Endodermal cell (in vitro differentiated cells): ENCODE data around the gene ALS2. TPM values are rescaled to one million over a fixed set of nuclear protein-coding genes. Genes with fewer than 3 reads are reported as not detected.
A peak's percentile ranks its signal among the peaks of the same experiment; 100 is the strongest.

ENCODE experiments used
- DNase-seq: peaks from one replicate; pipeline ENCODE4 v3.0.0-alpha.2; 2017
- H3K27ac ChIP-seq: 2 replicates; pipeline ENCODE4 v1.5.1; 2013; ENCODE audit warnings: mild to moderate bottlenecking, low read depth, low read length, moderate library complexity
- H3K27me3 ChIP-seq: 2 replicates; pipeline ENCODE4 v1.6.1; 2013; ENCODE audit warnings: mild to moderate bottlenecking, low read length, moderate library complexity; ENCODE audit not compliant: insufficient read depth, control insufficient read depth, poor library complexity, severe bottlenecking
- H3K36me3 ChIP-seq: 2 replicates; pipeline ENCODE4 v1.7.0; 2013; ENCODE audit warnings: mild to moderate bottlenecking, low read length, moderate library complexity; ENCODE audit not compliant: control insufficient read depth, insufficient read depth
- H3K4me1 ChIP-seq: one replicate; pipeline ENCODE4 v1.7.0; 2013; ENCODE audit warnings: low read length; ENCODE audit not compliant: control insufficient read depth, insufficient read depth
- H3K4me3 ChIP-seq: 2 replicates; pipeline ENCODE4 v1.5.1; 2013; ENCODE audit warnings: mild to moderate bottlenecking, low read length, moderate library complexity
- H3K9ac ChIP-seq: 2 replicates; pipeline ENCODE4 v1.6.1; 2013; ENCODE audit warnings: mild to moderate bottlenecking, low read length, moderate library complexity; ENCODE audit not compliant: poor library complexity, severe bottlenecking; ENCODE audit errors: extremely low read depth
- H3K9me3 ChIP-seq: 2 replicates; pipeline ENCODE4 v1.6.1; 2013; ENCODE audit warnings: mild to moderate bottlenecking, low read length, moderate library complexity; ENCODE audit not compliant: control insufficient read depth
- H3K27ac Mint-ChIP-seq: 2 replicates; pipeline ENCODE4 v1.8.0; 2020; ENCODE audit warnings: mixed read lengths
- H3K27me3 Mint-ChIP-seq: 2 replicates; pipeline ENCODE4 v1.8.0; 2021; ENCODE audit warnings: mild to moderate bottlenecking, mixed read lengths; ENCODE audit not compliant: insufficient read depth
- H3K36me3 Mint-ChIP-seq: 2 replicates; pipeline ENCODE4 v1.8.0; 2020; ENCODE audit warnings: low read depth, mixed read lengths
- H3K4me1 Mint-ChIP-seq: 2 replicates; pipeline ENCODE4 v1.8.0; 2020; ENCODE audit warnings: mixed read lengths
- H3K4me3 Mint-ChIP-seq: 2 replicates; pipeline ENCODE4 v1.8.0; 2020; ENCODE audit warnings: mild to moderate bottlenecking, moderate library complexity, mixed read lengths
- H3K9me3 Mint-ChIP-seq: 2 replicates; pipeline ENCODE4 v1.8.0; 2020; ENCODE audit warnings: mild to moderate bottlenecking, mixed read lengths
- WGBS, 2 experiments: methylation state at CpG; one replicate each; pipeline versions ENCODE4 v1.1.5 to v1.1.7; 2013; ENCODE audit warnings: missing lambda C conversion rate in 2 of 2, mixed read lengths in 1 of 2; ENCODE audit not compliant: insufficient coverage in 1 of 2, insufficient read length in 1 of 2; 5-methylcytosine and 5-hydroxymethylcytosine counted together
- total RNA-seq, 2 donors: library from RNA; stranded (reverse); fragmentation: NEBNext Ultra II Directional in 1 of 2; extraction: Animal tissue kit (Norgen Biotek cat#: 25700) in 1 of 2; gene quantifications; 2 replicates in 1 of 2; 3 replicates in 1 of 2; pipeline ENCODE4 v1.2.1, GENCODE V29; 2021
- TF ChIP-seq, protein P1 (sequence below): fragments of 200-600 bp; sonication (generic); conservative IDR thresholded peaks from 2 replicates; pipeline ENCODE4 v1.5.0; 2021; ENCODE audit warnings: antibody characterized with exemption, mild to moderate bottlenecking

ALS2 gene
- total RNA-seq, 2 donors from 2014 or later: 56.6 to 58.5 TPM

GRCh38 chr2:201777043-201777442, 3.7 kb downstream of the ALS2 start:
- TF ChIP-seq, protein P1, sequence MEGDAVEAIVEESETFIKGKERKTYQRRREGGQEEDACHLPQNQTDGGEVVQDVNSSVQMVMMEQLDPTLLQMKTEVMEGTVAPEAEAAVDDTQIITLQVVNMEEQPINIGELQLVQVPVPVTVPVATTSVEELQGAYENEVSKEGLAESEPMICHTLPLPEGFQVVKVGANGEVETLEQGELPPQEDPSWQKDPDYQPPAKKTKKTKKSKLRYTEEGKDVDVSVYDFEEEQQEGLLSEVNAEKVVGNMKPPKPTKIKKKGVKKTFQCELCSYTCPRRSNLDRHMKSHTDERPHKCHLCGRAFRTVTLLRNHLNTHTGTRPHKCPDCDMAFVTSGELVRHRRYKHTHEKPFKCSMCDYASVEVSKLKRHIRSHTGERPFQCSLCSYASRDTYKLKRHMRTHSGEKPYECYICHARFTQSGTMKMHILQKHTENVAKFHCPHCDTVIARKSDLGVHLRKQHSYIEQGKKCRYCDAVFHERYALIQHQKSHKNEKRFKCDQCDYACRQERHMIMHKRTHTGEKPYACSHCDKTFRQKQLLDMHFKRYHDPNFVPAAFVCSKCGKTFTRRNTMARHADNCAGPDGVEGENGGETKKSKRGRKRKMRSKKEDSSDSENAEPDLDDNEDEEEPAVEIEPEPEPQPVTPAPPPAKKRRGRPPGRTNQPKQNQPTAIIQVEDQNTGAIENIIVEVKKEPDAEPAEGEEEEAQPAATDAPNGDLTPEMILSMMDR: no peak
- H3K36me3 ChIP-seq: peaks cover 5% of the 10 kb centered on the region
- H3K27me3 ChIP-seq: no peaks in the 10 kb centered on the region
- Mint-ChIP-seq H3K4me1 (peaks cover 64% of the 10 kb centered on the region), H3K27me3 (no peaks in the 10 kb centered on the region), H3K9me3 (no peaks in the 10 kb centered on the region), H3K36me3 (peaks cover 4% of the 10 kb centered on the region), H3K4me3 (no peak overlapping the region), H3K27ac (no peak overlapping the region)
- H3K4me3 ChIP-seq: peak overlapping the region; percentile 95
- no peak overlapping the region for H3K9ac ChIP-seq
- peaks cover 21% of the 10 kb centered on the region for H3K4me1 ChIP-seq
- H3K9me3 ChIP-seq: no peaks in the 10 kb centered on the region
- no peak for DNase-seq
- H3K27ac ChIP-seq: no peak overlapping the region

- Histone ChIP-seq H3K4me1 (peaks cover 21% of the 10 kb centered on the region), H3K4me3 (peak overlapping the region; percentile 11), H3K9me3 (no peaks in the 10 kb centered on the region), H3K27ac (no peak overlapping the region), H3K27me3 (no peaks in the 10 kb centered on the region), H3K9ac (no peak overlapping the region), H3K36me3 (peaks cover 5% of the 10 kb centered on the region)
- Mint-ChIP-seq H3K36me3 (peaks cover 12% of the 10 kb centered on the region), H3K9me3 (no peaks in the 10 kb centered on the region), H3K27me3 (no peaks in the 10 kb centered on the region), H3K27ac (peak overlapping the region; percentile 77), H3K4me3 (no peak overlapping the region), H3K4me1 (peaks cover 67% of the 10 kb centered on the region)
- TF ChIP-seq, protein P1: no peak
- WGBS, 2 experiments: 93 to 100% methylated on average over 1 of the region's 1 CpG
- DNase-seq: no peak
Observed at GRCh38 chr2:201775326-201775725, 5.4 kb downstream of the ALS2 start.

GRCh38 chr2:201774546-201774945, 6.2 kb downstream of the ALS2 start:
- Mint-ChIP-seq H3K36me3 (peaks cover 12% of the 10 kb centered on the region), H3K27me3 (no peaks in the 10 kb centered on the region), H3K27ac (no peak overlapping the region), H3K4me3 (no peak overlapping the region), H3K9me3 (no peaks in the 10 kb centered on the region), H3K4me1 (peaks cover 63% of the 10 kb centered on the region)
- H3K9me3 ChIP-seq: no peaks in the 10 kb centered on the region
- no peak overlapping the region for H3K27ac ChIP-seq
- no peaks in the 10 kb centered on the region for H3K27me3 ChIP-seq
- TF ChIP-seq, protein P1: no peak
- no peak overlapping the region for H3K4me3 ChIP-seq
- no peak overlapping the region for H3K9ac ChIP-seq
- H3K36me3 ChIP-seq: peaks cover 5% of the 10 kb centered on the region
- H3K4me1 ChIP-seq: peaks cover 21% of the 10 kb centered on the region
- 94% methylated on average over 1 of the region's 2 CpGs; no CpG with 5 or more reads in 1 of the 2 experiments for WGBS, 2 experiments
- DNase-seq: no peak
